Liver (tissue), 9 donors: ENCODE measurements around the gene REEP1. TPM values are rescaled to one million over a fixed set of nuclear protein-coding genes. Genes with fewer than 3 reads are reported as not detected.

Experiments used
- DNase-seq: peaks from one replicate; pipeline ENCODE4 v3.0.0-alpha.2; 2017; ENCODE audit warnings: low spot score
- H3K27ac ChIP-seq, 2 donors: one replicate each; pipeline ENCODE4 v1.7.0; 2013; ENCODE audit warnings: inconsistent platforms in 2 of 2, low read length in 2 of 2, control low read depth in 1 of 2, low read depth in 1 of 2, mild to moderate bottlenecking in 1 of 2
- H3K27me3 ChIP-seq, 4 donors: one replicate each; pipeline versions ENCODE4 v1.6.1 to v1.7.0; 2013; ENCODE audit warnings: low read length in 3 of 4, inconsistent platforms in 1 of 4, mild to moderate bottlenecking in 1 of 4, moderate library complexity in 1 of 4; ENCODE audit not compliant: control insufficient read depth in 4 of 4, insufficient read depth in 4 of 4
- H3K36me3 ChIP-seq, 4 donors: one replicate each; pipeline versions ENCODE4 v1.6.1 to v1.7.0; 2013; ENCODE audit warnings: low read length in 3 of 4, mild to moderate bottlenecking in 3 of 4, low read depth in 1 of 4, moderate library complexity in 1 of 4; ENCODE audit not compliant: control insufficient read depth in 4 of 4, insufficient read depth in 3 of 4
- H3K4me1 ChIP-seq, 4 donors: one replicate each; pipeline versions ENCODE4 v1.6.1 to v1.7.0; 2013; ENCODE audit warnings: low read length in 3 of 4, mild to moderate bottlenecking in 3 of 4, moderate library complexity in 1 of 4; ENCODE audit not compliant: control insufficient read depth in 4 of 4, insufficient read depth in 4 of 4
- H3K4me3 ChIP-seq, 3 donors: one replicate each; pipeline versions ENCODE4 v1.6.1 to v1.7.0; 2013; ENCODE audit warnings: low read length in 3 of 3, control low read depth in 1 of 3, low read depth in 1 of 3, mild to moderate bottlenecking in 1 of 3
- H3K9ac ChIP-seq, 2 donors: one replicate each; pipeline ENCODE4 v1.7.0; 2013; ENCODE audit warnings: low read length in 2 of 2, mild to moderate bottlenecking in 2 of 2, moderate library complexity in 2 of 2, control low read depth in 1 of 2, low read depth in 1 of 2
- H3K9me3 ChIP-seq, 4 donors: one replicate each; pipeline versions ENCODE4 v1.6.1 to v1.7.0; 2013; ENCODE audit warnings: low read length in 3 of 4; ENCODE audit not compliant: control insufficient read depth in 4 of 4
- EGR1 ChIP-seq, 2 donors: IDR thresholded peaks; 2 replicates each; pipeline ENCODE4 v1.6.1; 2016 to 2018; ENCODE audit warnings: antibody characterized with exemption in 2 of 2, low read depth in 2 of 2
- FOXA1 ChIP-seq: IDR thresholded peaks from 2 replicates; pipeline ENCODE4 v1.6.1; 2016; ENCODE audit warnings: antibody characterized with exemption
- FOXA2 ChIP-seq: IDR thresholded peaks from 2 replicates; pipeline ENCODE4 v1.6.1; 2016; ENCODE audit warnings: antibody characterized with exemption
- GABPA ChIP-seq, 2 donors: IDR thresholded peaks in 1 of 2; conservative IDR thresholded peaks in 1 of 2; 2 replicates each; pipeline ENCODE4 v1.6.1; 2016; ENCODE audit warnings: antibody characterized with exemption in 2 of 2, mild to moderate bottlenecking in 1 of 2, moderate library complexity in 1 of 2
- HNF4A ChIP-seq, 2 donors: conservative IDR thresholded peaks; 2 replicates each; pipeline ENCODE4 v1.6.1; 2016; ENCODE audit warnings: antibody characterized with exemption in 2 of 2, mild to moderate bottlenecking in 2 of 2
- JUND ChIP-seq, 2 donors: IDR thresholded peaks; 2 replicates each; pipeline ENCODE4 v1.6.1; 2016; ENCODE audit warnings: antibody characterized with exemption in 2 of 2
- MAX ChIP-seq: IDR thresholded peaks from 2 replicates; pipeline ENCODE4 v1.6.1; 2016; ENCODE audit warnings: antibody characterized with exemption
- NR2F2 ChIP-seq: IDR thresholded peaks from 2 replicates; pipeline ENCODE4 v1.6.1; 2016; ENCODE audit warnings: antibody characterized with exemption
- REST ChIP-seq: IDR thresholded peaks from 2 replicates; pipeline ENCODE4 v1.6.1; 2016; ENCODE audit warnings: antibody characterized with exemption, mild to moderate bottlenecking
- RXRA ChIP-seq, 2 donors: IDR thresholded peaks; 2 replicates each; pipeline ENCODE4 v1.6.1; 2017 to 2018; ENCODE audit warnings: antibody characterized with exemption in 2 of 2, mild to moderate bottlenecking in 1 of 2
- SP1 ChIP-seq: IDR thresholded peaks from 2 replicates; pipeline ENCODE4 v1.6.1; 2018; ENCODE audit warnings: antibody characterized with exemption, mild to moderate bottlenecking
- TAF1 ChIP-seq: conservative IDR thresholded peaks from 2 replicates; pipeline ENCODE4 v1.6.1; 2016; ENCODE audit warnings: antibody characterized with exemption, mild to moderate bottlenecking
- YY1 ChIP-seq: IDR thresholded peaks from 2 replicates; pipeline ENCODE4 v1.6.1; 2016; ENCODE audit warnings: antibody characterized with exemption, mild to moderate bottlenecking
- WGBS: extraction: QIAGEN DNeasy Blood & Tissue Kit; methylation state at CpG from one replicate; pipeline ENCODE4 v1.1.7; 2013; 5-methylcytosine and 5-hydroxymethylcytosine counted together
- polyA plus RNA-seq, 2 donors: library from polyadenylated mRNA; stranded (reverse) in 1 of 2; unstranded in 1 of 2; fragments of 200-250 nt in 1 of 2; fragments of >200 nt in 1 of 2; fragmentation: Nextera tagmentation in 1 of 2; extraction: Ambion mirVana in 1 of 2; gene quantifications; one replicate each; pipeline versions ENCODE4 v1.2.1 to v1.2.3, GENCODE V29; 2013 to 2015
- total RNA-seq, 2 donors: library from RNA; depleted of rRNA; stranded (reverse); fragments of >200 nt; gene quantifications; one replicate each; pipeline ENCODE4 v1.2.3, GENCODE V29; 2014
- TF ChIP-seq, protein P1 (sequence below): IDR thresholded peaks from 2 replicates; pipeline ENCODE4 v1.6.1; 2016; ENCODE audit warnings: antibody characterized with exemption
- TF ChIP-seq, protein P2 (sequence below): IDR thresholded peaks from 2 replicates; pipeline ENCODE4 v1.6.1; 2016; ENCODE audit warnings: antibody characterized with exemption
- donor health status: healthy.
- donor health status: healthy.
- donor health status: healthy.
- donor health status: healthy.
- donor health status: healthy.

Gene REEP1
- total and polyA plus RNA-seq, 4 donors = 0.46 to 1.7 (median 0.89) TPM

- no peaks in the 10 kb centered on the region for H3K36me3 ChIP-seq
- WGBS = 89% methylated on average over 5 of the region's 5 CpGs
- H3K27me3 ChIP-seq = no peaks in the 10 kb centered on the region
Measured at GRCh38 chr2:86309966-86310365, 27.5 kb downstream of the REEP1 start.

GRCh38 chr2:86308984-86309695, 28.3 kb downstream of the REEP1 start:
- no peak overlapping the region for H3K9ac ChIP-seq
- H3K27ac ChIP-seq = no peak overlapping the region

More at GRCh38 chr2:86309966-86310365, 27.5 kb downstream of the REEP1 start:
- no peaks in the 10 kb centered on the region for H3K4me1 ChIP-seq
- H3K9ac ChIP-seq = no peak overlapping the region
- TF ChIP-seq MAX (no peak), EGR1 (IDR thresholded peaks at IDR 0.05; ENCODE audit: low read depth in 2 of 2) (no peak), JUND (IDR thresholded peaks at IDR 0.05) (no peak), FOXA1 (no peak), NR2F2 (no peak), REST (no peak)
- TF ChIP-seq, protein P1, sequence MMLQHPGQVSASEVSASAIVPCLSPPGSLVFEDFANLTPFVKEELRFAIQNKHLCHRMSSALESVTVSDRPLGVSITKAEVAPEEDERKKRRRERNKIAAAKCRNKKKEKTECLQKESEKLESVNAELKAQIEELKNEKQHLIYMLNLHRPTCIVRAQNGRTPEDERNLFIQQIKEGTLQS = no peak
- no peak overlapping the region for H3K4me3 ChIP-seq
- DNase-seq = no peak
- H3K9me3 ChIP-seq = no peaks in the 10 kb centered on the region
- H3K27ac ChIP-seq = no peak overlapping the region

GRCh38 chr2:86308356-86308755, 29.1 kb downstream of the REEP1 start:
- Histone ChIP-seq H3K4me1 (no peaks in the 10 kb centered on the region), H3K27ac (no peak overlapping the region), H3K9ac (no peak overlapping the region), H3K27me3 (no peaks in the 10 kb centered on the region), H3K36me3 (no peaks in the 10 kb centered on the region), H3K9me3 (no peaks in the 10 kb centered on the region), H3K4me3 (no peak overlapping the region)
- 94% methylated on average over 8 of the region's 8 CpGs for WGBS
- no peak for DNase-seq
- TF ChIP-seq MAX (no peak), SP1 (no peak), RXRA (IDR thresholded peaks at IDR 0.05) (no peak), GABPA (IDR thresholded peaks at IDR 0.05 in 1 of 2, conservative IDR thresholded peaks at IDR 0.05 in 1 of 2) (no peak), TAF1 (no peak), HNF4A (conservative IDR thresholded peaks at IDR 0.05) (no peak), FOXA2 (no peak), NR2F2 (no peak), EGR1 (IDR thresholded peaks at IDR 0.05; ENCODE audit: low read depth in 2 of 2) (no peak), REST (no peak)
- TF ChIP-seq, protein P2, sequence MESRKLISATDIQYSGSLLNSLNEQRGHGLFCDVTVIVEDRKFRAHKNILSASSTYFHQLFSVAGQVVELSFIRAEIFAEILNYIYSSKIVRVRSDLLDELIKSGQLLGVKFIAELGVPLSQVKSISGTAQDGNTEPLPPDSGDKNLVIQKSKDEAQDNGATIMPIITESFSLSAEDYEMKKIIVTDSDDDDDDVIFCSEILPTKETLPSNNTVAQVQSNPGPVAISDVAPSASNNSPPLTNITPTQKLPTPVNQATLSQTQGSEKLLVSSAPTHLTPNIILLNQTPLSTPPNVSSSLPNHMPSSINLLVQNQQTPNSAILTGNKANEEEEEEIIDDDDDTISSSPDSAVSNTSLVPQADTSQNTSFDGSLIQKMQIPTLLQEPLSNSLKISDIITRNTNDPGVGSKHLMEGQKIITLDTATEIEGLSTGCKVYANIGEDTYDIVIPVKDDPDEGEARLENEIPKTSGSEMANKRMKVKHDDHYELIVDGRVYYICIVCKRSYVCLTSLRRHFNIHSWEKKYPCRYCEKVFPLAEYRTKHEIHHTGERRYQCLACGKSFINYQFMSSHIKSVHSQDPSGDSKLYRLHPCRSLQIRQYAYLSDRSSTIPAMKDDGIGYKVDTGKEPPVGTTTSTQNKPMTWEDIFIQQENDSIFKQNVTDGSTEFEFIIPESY = no peak
- TF ChIP-seq, protein P1 = no peak

More at GRCh38 chr2:86308984-86309695, 28.3 kb downstream of the REEP1 start:
- Histone ChIP-seq H3K4me1 (no peaks in the 10 kb centered on the region), H3K27me3 (no peaks in the 10 kb centered on the region), H3K9me3 (no peaks in the 10 kb centered on the region), H3K4me3 (no peak overlapping the region), H3K36me3 (no peaks in the 10 kb centered on the region)
- WGBS = 94% methylated on average over 10 of the region's 10 CpGs
- TF ChIP-seq MAX (no peak), YY1 (no peak), HNF4A (conservative IDR thresholded peaks at IDR 0.05) (no peak), GABPA (IDR thresholded peaks at IDR 0.05 in 1 of 2, conservative IDR thresholded peaks at IDR 0.05 in 1 of 2) (no peak)
- no peak for DNase-seq
